ENCODE data around the gene DAPK1. TPM values are rescaled to one million over a fixed set of nuclear protein-coding genes. Genes with fewer than 3 reads are reported as not detected.

The DAPK1 gene
- total RNA-seq, 1 donor from 2014 or later, result 35.1 TPM

- Mint-ChIP-seq H3K36me3 (ENCODE audit: low read depth, unreplicated experiment) (peaks cover 3% of the 10 kb centered on the region), H3K27ac (ENCODE audit: unreplicated experiment) (no peak overlapping the region), H3K4me3 (ENCODE audit: unreplicated experiment) (no peak overlapping the region), H3K27me3 (ENCODE audit: low read depth, unreplicated experiment) (no peaks in the 10 kb centered on the region), H3K4me1 (ENCODE audit: low read depth, unreplicated experiment) (peaks cover 4% of the 10 kb centered on the region), H3K9me3 (ENCODE audit: unreplicated experiment) (no peaks in the 10 kb centered on the region)
- no peak overlapping the region for H3K27ac ChIP-seq (ENCODE audit: low read depth, low read length)
- peaks cover 8% of the 10 kb centered on the region for H3K4me1 ChIP-seq (ENCODE audit: insufficient read depth, low read length)
- H3K4me3 ChIP-seq (ENCODE audit: insufficient read depth, low read depth, low read length), result no peak overlapping the region
- H4K20me1 ChIP-seq (ENCODE audit: insufficient read depth, low read length), result no peaks in the 10 kb centered on the region
- H3K79me2 ChIP-seq (ENCODE audit: insufficient read depth, low read length), result no peaks in the 10 kb centered on the region
- H3K36me3 ChIP-seq (ENCODE audit: insufficient read depth, low read length), result no peaks in the 10 kb centered on the region
- no peak overlapping the region for H3K9ac ChIP-seq (ENCODE audit: low read length)
- DNase-seq (ENCODE audit: low read depth), result no peak
- H2AFZ ChIP-seq (ENCODE audit: low read depth, low read length), result no peak overlapping the region
- no peaks in the 10 kb centered on the region for H3K27me3 ChIP-seq (ENCODE audit: insufficient read depth, low read length)
- H3K4me2 ChIP-seq (ENCODE audit: low read length), result no peak overlapping the region
- no peak for FAIRE-seq
- H3K9me3 ChIP-seq (ENCODE audit: insufficient read depth, low read depth, low read length), result no peaks in the 10 kb centered on the region
- TF ChIP-seq CTCF (IDR thresholded peaks at IDR 0.05; ENCODE audit: insufficient read depth, low read depth, low read length) (no peak), EZH2 (IDR thresholded peaks at IDR 0.05; ENCODE audit: insufficient read depth, low read length) (no peak)
Measured at GRCh38 chr9:87587864-87588263, 90.2 kb downstream of the DAPK1 start.

DNA sequence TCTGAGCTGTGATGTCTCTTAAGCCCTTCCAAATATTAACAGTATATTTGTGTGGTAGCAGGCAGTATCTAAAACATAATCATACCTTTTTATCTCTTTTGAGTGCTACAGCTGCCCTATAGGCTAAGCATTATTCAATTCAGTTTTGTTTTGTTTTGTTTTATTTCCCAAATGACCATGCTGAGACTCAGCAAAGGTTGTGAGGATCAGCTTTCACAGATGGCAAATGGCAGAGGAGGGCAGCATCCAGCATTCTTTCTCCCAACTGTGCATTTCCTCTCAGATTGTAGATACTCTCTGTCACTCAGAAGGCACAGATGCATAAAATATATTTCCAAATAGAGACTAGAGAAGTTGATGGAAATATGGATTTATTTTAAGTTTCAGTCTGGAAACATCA is 90.7 kb downstream of the DAPK1 start:
- Histone ChIP-seq H3K27me3 (ENCODE audit: insufficient read depth, low read length) (no peaks in the 10 kb centered on the region), H3K9ac (ENCODE audit: low read length) (no peak overlapping the region), H4K20me1 (ENCODE audit: insufficient read depth, low read length) (no peaks in the 10 kb centered on the region), H3K79me2 (ENCODE audit: insufficient read depth, low read length) (no peaks in the 10 kb centered on the region), H2AFZ (ENCODE audit: low read depth, low read length) (no peak overlapping the region), H3K36me3 (ENCODE audit: insufficient read depth, low read length) (no peaks in the 10 kb centered on the region), H3K9me3 (ENCODE audit: insufficient read depth, low read depth, low read length) (no peaks in the 10 kb centered on the region), H3K4me1 (ENCODE audit: insufficient read depth, low read length) (peaks cover 12% of the 10 kb centered on the region), H3K4me2 (ENCODE audit: low read length) (no peak overlapping the region), H3K4me3 (ENCODE audit: insufficient read depth, low read depth, low read length) (no peak overlapping the region), H3K27ac (ENCODE audit: low read depth, low read length) (no peak overlapping the region)
- DNase-seq (ENCODE audit: low read depth), result no peak
- no peak for TF ChIP-seq CTCF (IDR thresholded peaks at IDR 0.05; ENCODE audit: insufficient read depth, low read depth, low read length)
- TF ChIP-seq EZH2 (IDR thresholded peaks at IDR 0.05; ENCODE audit: insufficient read depth, low read length), result no peak
- H3K36me3 Mint-ChIP-seq (ENCODE audit: low read depth, unreplicated experiment), result peaks cover 4% of the 10 kb centered on the region
- FAIRE-seq, result no peak
- H3K27me3 Mint-ChIP-seq (ENCODE audit: low read depth, unreplicated experiment), result no peaks in the 10 kb centered on the region
- H3K4me1 Mint-ChIP-seq (ENCODE audit: low read depth, unreplicated experiment), result peaks cover 5% of the 10 kb centered on the region
- H3K27ac Mint-ChIP-seq (ENCODE audit: unreplicated experiment), result no peak overlapping the region
- no peaks in the 10 kb centered on the region for H3K9me3 Mint-ChIP-seq (ENCODE audit: unreplicated experiment)
- no peak overlapping the region for H3K4me3 Mint-ChIP-seq (ENCODE audit: unreplicated experiment)

GRCh38 chr9:87590996-87591395 is 93.3 kb downstream of the DAPK1 start:
- no peak overlapping the region for H3K4me3 Mint-ChIP-seq (ENCODE audit: unreplicated experiment)
- Histone ChIP-seq H3K36me3 (ENCODE audit: insufficient read depth, low read length) (no peaks in the 10 kb centered on the region), H4K20me1 (ENCODE audit: insufficient read depth, low read length) (no peaks in the 10 kb centered on the region), H3K9ac (ENCODE audit: low read length) (no peak overlapping the region), H3K79me2 (ENCODE audit: insufficient read depth, low read length) (no peaks in the 10 kb centered on the region), H3K4me1 (ENCODE audit: insufficient read depth, low read length) (peaks cover 25% of the 10 kb centered on the region), H2AFZ (ENCODE audit: low read depth, low read length) (no peak overlapping the region), H3K27me3 (ENCODE audit: insufficient read depth, low read length) (no peaks in the 10 kb centered on the region), H3K4me2 (ENCODE audit: low read length) (no peak overlapping the region), H3K4me3 (ENCODE audit: insufficient read depth, low read depth, low read length) (no peak overlapping the region), H3K27ac (ENCODE audit: low read depth, low read length) (no peak overlapping the region), H3K9me3 (ENCODE audit: insufficient read depth, low read depth, low read length) (no peaks in the 10 kb centered on the region)
- H3K36me3 Mint-ChIP-seq (ENCODE audit: low read depth, unreplicated experiment), result peaks cover 7% of the 10 kb centered on the region
- H3K4me1 Mint-ChIP-seq (ENCODE audit: low read depth, unreplicated experiment), result peaks cover 13% of the 10 kb centered on the region
- no peaks in the 10 kb centered on the region for H3K9me3 Mint-ChIP-seq (ENCODE audit: unreplicated experiment)
- H3K27ac Mint-ChIP-seq (ENCODE audit: unreplicated experiment), result no peak overlapping the region
- FAIRE-seq (no peak), DNase-seq (ENCODE audit: low read depth) (no peak)
- no peaks in the 10 kb centered on the region for H3K27me3 Mint-ChIP-seq (ENCODE audit: low read depth, unreplicated experiment)
- TF ChIP-seq CTCF (IDR thresholded peaks at IDR 0.05; ENCODE audit: insufficient read depth, low read depth, low read length) (no peak), EZH2 (IDR thresholded peaks at IDR 0.05; ENCODE audit: insufficient read depth, low read length) (no peak)
